Activated naive CD8-positive, alpha-beta T cell treated with anti-CD3 and anti-CD28 coated beads for 36 hours (primary cell): ENCODE measurements around the gene MFAP4. TPM values are rescaled to one million over a fixed set of nuclear protein-coding genes. Genes with fewer than 3 reads are reported as not detected.

Experiments used
- total RNA-seq, 2 experiments: library from RNA; stranded (reverse); gene quantifications; one replicate each; pipeline ENCODE4 v1.2.3, GENCODE V29; 2021

Gene MFAP4
- total RNA-seq, 2 experiments from 2014 or later, result 0.14 to 0.41 TPM

Other genes starting within 250 kb of the MFAP4 start
- gene EPN2, start 149.8 kb downstream of the MFAP4 start, total RNA-seq, result 1 to 10 TPM; 2.7 to 4.6 TPM
- gene B9D1, start 24.5 kb downstream of the MFAP4 start, total RNA-seq, result 1 to 10 TPM; 4.7 to 7.3 TPM
- 10 to 100 TPM; 14.0 to 16.0 TPM for gene MAPK7, start 8.7 kb downstream of the MFAP4 start, total RNA-seq
- gene RNF112, start 24.0 kb upstream of the MFAP4 start, total RNA-seq, result under 1 TPM in 1 of 2 experiments, not detected in 1; 0.10 TPM
- not detected for gene SLC47A1, start 146.7 kb upstream of the MFAP4 start, total RNA-seq